ENCODE results near the gene CFAP57.

Gene CFAP57

DNA sequence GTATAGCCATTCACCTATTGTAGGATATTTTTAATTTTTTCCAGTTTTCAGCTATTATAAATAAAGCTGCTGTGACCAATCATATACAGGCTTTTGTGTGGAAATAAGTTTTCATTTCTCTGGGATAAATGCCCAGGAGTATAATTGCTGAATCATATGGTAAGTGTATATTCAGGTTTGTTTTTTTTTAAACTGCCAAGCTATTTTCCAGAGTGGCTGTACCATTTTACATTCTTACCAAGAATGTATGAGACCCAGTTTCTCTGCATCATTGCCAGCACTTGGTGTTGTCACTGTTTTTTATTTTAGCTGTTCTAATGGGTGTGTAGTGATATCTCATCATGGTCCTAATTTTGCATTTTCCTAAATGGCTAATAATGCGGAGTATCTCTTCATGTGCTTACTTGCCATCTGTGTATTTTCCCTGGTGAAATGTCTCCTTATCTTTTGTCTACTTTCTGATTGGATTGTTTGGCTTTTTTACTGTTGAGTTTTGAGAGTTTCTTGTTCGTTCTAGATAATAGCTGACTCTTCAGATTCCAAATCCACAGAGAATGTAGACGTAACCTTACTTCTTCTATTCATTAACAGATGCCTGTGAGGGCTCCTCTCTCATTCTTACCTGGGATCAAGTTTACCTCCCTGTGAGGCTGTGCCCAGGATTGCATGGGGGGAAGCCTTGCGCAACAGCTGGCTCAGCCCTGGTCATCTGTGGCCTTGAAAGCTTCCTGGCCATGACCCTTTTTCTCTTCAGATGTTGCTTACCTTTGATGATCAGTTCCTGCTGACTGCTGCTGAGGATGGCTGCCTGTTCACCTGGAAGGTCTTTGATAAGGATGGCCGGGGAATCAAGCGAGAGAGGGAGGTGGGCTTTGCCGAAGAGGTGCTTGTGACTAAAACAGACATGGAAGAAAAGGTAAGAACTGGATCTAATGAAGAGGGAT, 42.6 kb downstream of the CFAP57 start:
- Histone ChIP-seq H2AFZ (ENCODE audit: low read depth, low read length) (no peak overlapping the region), H3K27ac (ENCODE audit: low read length) (no peak overlapping the region), H3K27me3 (ENCODE audit: insufficient read depth, low read length, poor library complexity) (peaks cover 7% of the 10 kb centered on the region), H3K36me3 (ENCODE audit: insufficient read depth, low read length) (no peaks in the 10 kb centered on the region), H3K4me2 (ENCODE audit: insufficient read depth, low read length) (no peak overlapping the region), H3K4me3 (ENCODE audit: low read depth in 1 of 2, low read length in 2 of 2) (no peak overlapping the region), H4K20me1 (ENCODE audit: insufficient read depth, low read length) (no peaks in the 10 kb centered on the region), H3K79me2 (ENCODE audit: insufficient read depth, low read length) (no peaks in the 10 kb centered on the region), H3K4me1 (ENCODE audit: insufficient read depth, low read length) (no peaks in the 10 kb centered on the region), H3K9me3 (ENCODE audit: insufficient read depth, low read length, severe bottlenecking) (no peaks in the 10 kb centered on the region), H3K9ac (ENCODE audit: low read depth, low read length) (no peak overlapping the region)
- DNase-seq (no peak), ATAC-seq (ENCODE audit: insufficient read depth, low read depth) (no peak)
- TF ChIP-seq, protein P1, sequence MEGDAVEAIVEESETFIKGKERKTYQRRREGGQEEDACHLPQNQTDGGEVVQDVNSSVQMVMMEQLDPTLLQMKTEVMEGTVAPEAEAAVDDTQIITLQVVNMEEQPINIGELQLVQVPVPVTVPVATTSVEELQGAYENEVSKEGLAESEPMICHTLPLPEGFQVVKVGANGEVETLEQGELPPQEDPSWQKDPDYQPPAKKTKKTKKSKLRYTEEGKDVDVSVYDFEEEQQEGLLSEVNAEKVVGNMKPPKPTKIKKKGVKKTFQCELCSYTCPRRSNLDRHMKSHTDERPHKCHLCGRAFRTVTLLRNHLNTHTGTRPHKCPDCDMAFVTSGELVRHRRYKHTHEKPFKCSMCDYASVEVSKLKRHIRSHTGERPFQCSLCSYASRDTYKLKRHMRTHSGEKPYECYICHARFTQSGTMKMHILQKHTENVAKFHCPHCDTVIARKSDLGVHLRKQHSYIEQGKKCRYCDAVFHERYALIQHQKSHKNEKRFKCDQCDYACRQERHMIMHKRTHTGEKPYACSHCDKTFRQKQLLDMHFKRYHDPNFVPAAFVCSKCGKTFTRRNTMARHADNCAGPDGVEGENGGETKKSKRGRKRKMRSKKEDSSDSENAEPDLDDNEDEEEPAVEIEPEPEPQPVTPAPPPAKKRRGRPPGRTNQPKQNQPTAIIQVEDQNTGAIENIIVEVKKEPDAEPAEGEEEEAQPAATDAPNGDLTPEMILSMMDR (IDR thresholded peaks at IDR 0.05; ENCODE audit: borderline replicate concordance, extremely low read depth, low read length, poor library complexity, severe bottlenecking): no peak
- TF ChIP-seq EZH2 (IDR thresholded peaks at IDR 0.05; ENCODE audit: borderline replicate concordance, low read depth, low read length, severe bottlenecking): no peak

DNA sequence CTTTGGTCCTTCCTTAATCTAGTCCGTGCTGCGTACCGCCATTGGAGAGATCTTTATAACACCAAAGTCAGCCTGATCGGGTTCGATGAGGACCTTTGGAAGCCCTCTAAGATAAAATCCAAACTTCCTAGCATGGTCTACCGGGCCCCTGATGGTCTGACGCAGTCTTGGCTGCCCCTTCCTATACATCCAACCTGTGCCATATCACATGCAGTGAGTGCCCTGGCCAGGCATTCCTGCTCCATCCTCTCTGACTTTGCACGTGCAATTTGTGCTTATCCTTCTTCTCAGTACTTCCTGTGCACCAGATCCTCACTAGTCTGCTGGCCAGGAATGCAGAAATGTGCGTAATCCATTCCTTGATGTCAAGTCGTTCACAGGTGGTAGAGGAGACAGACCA, 45.6 kb downstream of the CFAP57 start:
- no peak overlapping the region for H2AFZ ChIP-seq (ENCODE audit: low read depth, low read length)
- H3K9ac ChIP-seq (ENCODE audit: low read depth, low read length): no peak overlapping the region
- no peak overlapping the region for H3K4me2 ChIP-seq (ENCODE audit: insufficient read depth, low read length)
- H3K79me2 ChIP-seq (ENCODE audit: insufficient read depth, low read length): no peaks in the 10 kb centered on the region
- H3K36me3 ChIP-seq (ENCODE audit: insufficient read depth, low read length): no peaks in the 10 kb centered on the region
- no peaks in the 10 kb centered on the region for H3K9me3 ChIP-seq (ENCODE audit: insufficient read depth, low read length, severe bottlenecking)
- H3K27ac ChIP-seq (ENCODE audit: low read length): no peak overlapping the region
- ATAC-seq (ENCODE audit: insufficient read depth, low read depth) (no peak), DNase-seq (no peak)
- no peaks in the 10 kb centered on the region for H4K20me1 ChIP-seq (ENCODE audit: insufficient read depth, low read length)
- H3K27me3 ChIP-seq (ENCODE audit: insufficient read depth, low read length, poor library complexity): peaks cover 20% of the 10 kb centered on the region
- TF ChIP-seq, protein P1 (IDR thresholded peaks at IDR 0.05; ENCODE audit: borderline replicate concordance, extremely low read depth, low read length, poor library complexity, severe bottlenecking): no peak
- TF ChIP-seq EZH2 (IDR thresholded peaks at IDR 0.05; ENCODE audit: borderline replicate concordance, low read depth, low read length, severe bottlenecking): no peak
- H3K4me1 ChIP-seq (ENCODE audit: insufficient read depth, low read length): no peaks in the 10 kb centered on the region
- H3K4me3 ChIP-seq (ENCODE audit: low read depth in 1 of 2, low read length in 2 of 2): no peak overlapping the region

DNA sequence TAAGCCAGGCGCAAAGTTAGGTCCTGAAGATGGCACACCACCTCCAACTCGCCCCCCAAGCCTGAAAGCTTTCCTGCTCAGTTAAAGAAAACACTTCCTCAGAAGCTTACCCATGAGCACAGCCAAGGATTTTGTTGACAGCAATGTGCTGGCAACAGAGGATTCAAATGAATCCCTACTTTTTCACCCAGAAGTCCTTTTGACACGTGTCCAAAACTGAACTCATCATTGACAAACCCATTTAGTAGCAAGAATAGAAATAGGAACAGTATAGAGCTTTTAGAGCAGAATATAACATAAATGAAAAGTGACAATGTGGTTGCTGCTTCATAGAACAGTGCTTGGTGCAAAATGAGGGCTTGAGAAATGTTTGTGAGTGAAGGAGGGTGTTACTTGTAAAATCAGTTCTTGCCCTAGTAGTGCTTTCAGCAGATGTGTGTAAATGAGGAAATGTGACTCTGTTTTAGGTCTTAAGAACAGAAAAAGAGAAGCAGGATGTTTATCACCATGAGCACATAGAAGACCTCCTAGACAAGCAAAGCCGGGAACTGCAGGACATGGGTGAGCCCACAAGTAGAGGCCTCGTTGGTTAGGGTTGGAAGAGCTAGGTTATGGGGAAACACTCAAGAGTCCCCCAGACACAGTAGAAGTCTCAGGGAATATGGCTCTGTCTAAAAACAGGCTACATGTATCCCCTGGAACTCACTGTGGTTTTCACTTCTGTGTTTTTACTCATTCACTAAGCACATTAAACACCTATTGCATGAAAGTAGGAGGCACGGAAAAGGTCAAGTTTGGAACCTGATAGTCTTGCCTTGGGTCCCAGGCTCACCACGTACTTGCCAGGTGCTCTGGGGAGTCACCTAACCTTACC, 49.0 kb downstream of the CFAP57 start:
- TF ChIP-seq EZH2 (IDR thresholded peaks at IDR 0.05; ENCODE audit: borderline replicate concordance, low read depth, low read length, severe bottlenecking): no peak
- TF ChIP-seq, protein P1 (IDR thresholded peaks at IDR 0.05; ENCODE audit: borderline replicate concordance, extremely low read depth, low read length, poor library complexity, severe bottlenecking): no peak
- Histone ChIP-seq H2AFZ (ENCODE audit: low read depth, low read length) (no peak overlapping the region), H3K36me3 (ENCODE audit: insufficient read depth, low read length) (no peaks in the 10 kb centered on the region), H3K4me2 (ENCODE audit: insufficient read depth, low read length) (no peak overlapping the region), H3K27me3 (ENCODE audit: insufficient read depth, low read length, poor library complexity) (peaks cover 14% of the 10 kb centered on the region), H3K9me3 (ENCODE audit: insufficient read depth, low read length, severe bottlenecking) (no peaks in the 10 kb centered on the region), H3K4me1 (ENCODE audit: insufficient read depth, low read length) (no peaks in the 10 kb centered on the region), H4K20me1 (ENCODE audit: insufficient read depth, low read length) (no peaks in the 10 kb centered on the region), H3K4me3 (ENCODE audit: low read depth in 1 of 2, low read length in 2 of 2) (no peak overlapping the region), H3K79me2 (ENCODE audit: insufficient read depth, low read length) (no peaks in the 10 kb centered on the region), H3K27ac (ENCODE audit: low read length) (no peak overlapping the region), H3K9ac (ENCODE audit: low read depth, low read length) (no peak overlapping the region)
- DNase-seq: no peak
- ATAC-seq (ENCODE audit: insufficient read depth, low read depth): no peak
